H1 (cell line): ENCODE results near the gene RBFA. TPM values are rescaled to one million over a fixed set of nuclear protein-coding genes. Genes with fewer than 3 reads are reported as not detected.
A peak's percentile ranks its signal among the peaks of the same experiment; 100 is the strongest.

Source experiments
- CTCF ChIA-PET: fragments of 300-600 bp; sonication (Branson Sonifier 250); formaldehyde crosslinking; loops from one replicate; lab custom pipeline; 2021; ENCODE audit not compliant: partially characterized antibody; lab: Charles Lee
- POLR2A ChIA-PET: fragments of 300-600 bp; sonication (Branson Sonifier 250); formaldehyde crosslinking; loops from one replicate; lab custom pipeline; 2021; ENCODE audit warnings: inconsistent platforms; ENCODE audit not compliant: partially characterized antibody; lab: Charles Lee
- DNase-seq, 2 experiments: peaks; one replicate each; pipeline versions ENCODE4 v3.0.0 to v3.0.0-alpha.2; 2010 to 2022; ENCODE audit warnings: low spot score in 2 of 2, low read depth in 1 of 2, mixed read lengths in 1 of 2
- FAIRE-seq: peaks from 2 replicates; lab custom pipeline; 2011; peaks lifted over from hg19 to GRCh38; lab: Jason Lieb, UNC
- H2AFZ ChIP-seq: 2 replicates; pipeline ENCODE4 v1.8.1; 2012; ENCODE audit warnings: low read length, inconsistent platforms
- H2AK5ac ChIP-seq: 2 replicates; pipeline ENCODE4 v1.6.1; 2013; ENCODE audit warnings: low read depth, low read length
- H2BK120ac ChIP-seq: replicated peaks from 2 replicates; pipeline ENCODE3; 2013; ENCODE audit warnings: low read depth, low read length, inconsistent platforms
- H2BK12ac ChIP-seq: 2 replicates; pipeline ENCODE4 v1.6.1; 2013; ENCODE audit warnings: low read depth, low read length
- H2BK15ac ChIP-seq: 2 replicates; pipeline ENCODE4 v1.6.1; 2013; ENCODE audit warnings: low read length
- H2BK20ac ChIP-seq: 2 replicates; pipeline ENCODE4 v1.6.1; 2013; ENCODE audit warnings: low read length
- H2BK5ac ChIP-seq: 2 replicates; pipeline ENCODE4 v1.6.1; 2013; ENCODE audit warnings: low read depth, low read length
- H3K14ac ChIP-seq: 2 replicates; pipeline ENCODE4 v1.6.1; 2013; ENCODE audit warnings: inconsistent platforms; ENCODE audit not compliant: insufficient read length
- H3K18ac ChIP-seq: 2 replicates; pipeline ENCODE4 v1.6.1; 2013; ENCODE audit warnings: low read length; ENCODE audit errors: extremely low read depth
- H3K23ac ChIP-seq: 2 replicates; pipeline ENCODE4 v1.6.1; 2013; ENCODE audit warnings: inconsistent platforms; ENCODE audit not compliant: insufficient read length
- H3K23me2 ChIP-seq: 2 replicates; pipeline ENCODE4 v1.6.1; 2013; ENCODE audit warnings: low read depth, low read length
- H3K27ac ChIP-seq: 2 replicates; pipeline ENCODE4 v1.6.1; 2011; ENCODE audit warnings: low read depth, low read length, inconsistent platforms
- H3K27me3 ChIP-seq, 4 experiments: replicated peaks in 1 of 4; 1 replicate in 1 of 4; 2 replicates in 3 of 4; pipeline versions ENCODE4 v1.6.1 to v1.8.1; 2011 to 2013; ENCODE audit warnings: low read length in 3 of 4, mild to moderate bottlenecking in 3 of 4, inconsistent platforms in 2 of 4, mixed read lengths in 2 of 4, moderate library complexity in 1 of 4; ENCODE audit not compliant: control insufficient read depth in 3 of 4, insufficient read depth in 3 of 4; ENCODE audit errors: extremely low read depth in 1 of 4
- H3K36me3 ChIP-seq, 4 experiments: 2 replicates each; pipeline versions ENCODE4 v1.6.1 to v1.8.1; 2011 to 2013; ENCODE audit warnings: mild to moderate bottlenecking in 4 of 4, low read length in 3 of 4, moderate library complexity in 2 of 4, control low read depth in 1 of 4, inconsistent platforms in 1 of 4; ENCODE audit not compliant: insufficient read depth in 4 of 4, control insufficient read depth in 2 of 4
- H3K4ac ChIP-seq: replicated peaks from 2 replicates; pipeline ENCODE3; 2013; ENCODE audit warnings: low read length, low read depth, mixed read lengths, inconsistent platforms; ENCODE audit not compliant: insufficient read length
- H3K4me1 ChIP-seq, 4 experiments: replicated peaks in 1 of 4; 1 replicate in 1 of 4; 2 replicates in 3 of 4; pipeline versions ENCODE4 v1.6.1 to v1.8.1; 2011 to 2013; ENCODE audit warnings: low read length in 3 of 4, inconsistent platforms in 2 of 4, mixed read lengths in 1 of 4; ENCODE audit not compliant: insufficient read depth in 4 of 4, control insufficient read depth in 3 of 4
- H3K4me2 ChIP-seq, 2 experiments: 2 replicates each; pipeline versions ENCODE4 v1.6.1 to v1.8.1; 2011 to 2013; ENCODE audit warnings: low read depth in 2 of 2, low read length in 2 of 2, control low read depth in 1 of 2, inconsistent platforms in 1 of 2, mild to moderate bottlenecking in 1 of 2; ENCODE audit not compliant: insufficient read depth in 1 of 2
- H3K4me3 ChIP-seq, 4 experiments: fragments of 200-600, 300-600 bp in 1 of 4; sonication (generic), shearing (Covaris generic), sonication (Bioruptor Twin) in 1 of 4; 2 replicates each; pipeline versions ENCODE4 v1.5.1 to v1.8.1; 2011 to 2016; ENCODE audit warnings: low read length in 4 of 4, low read depth in 3 of 4, control low read depth in 2 of 4, inconsistent platforms in 2 of 4, mild to moderate bottlenecking in 2 of 4, mixed read lengths in 1 of 4, moderate library complexity in 1 of 4; ENCODE audit not compliant: insufficient read depth in 2 of 4; ENCODE audit errors: extremely low read depth in 1 of 4
- H3K56ac ChIP-seq: replicated peaks from 2 replicates; pipeline ENCODE3; 2013; ENCODE audit warnings: low read depth, mild to moderate bottlenecking, mixed read lengths, low read length, inconsistent platforms; ENCODE audit not compliant: insufficient read length
- H3K79me1 ChIP-seq: 2 replicates; pipeline ENCODE4 v1.6.1; 2013; ENCODE audit warnings: low read depth, low read length, control low read depth
- H3K79me2 ChIP-seq, 2 experiments: 2 replicates each; pipeline versions ENCODE4 v1.6.1 to v1.8.1; 2012 to 2013; ENCODE audit warnings: low read length in 2 of 2, mild to moderate bottlenecking in 2 of 2, inconsistent platforms in 1 of 2; ENCODE audit not compliant: insufficient read depth in 2 of 2, control insufficient read depth in 1 of 2
- H3K9ac ChIP-seq, 4 experiments: replicated peaks in 1 of 4; 1 replicate in 1 of 4; 2 replicates in 3 of 4; pipeline versions ENCODE4 v1.6.1 to v1.8.1; 2011 to 2013; ENCODE audit warnings: low read depth in 3 of 4, low read length in 3 of 4, control low read depth in 2 of 4, mild to moderate bottlenecking in 2 of 4, moderate library complexity in 2 of 4, inconsistent platforms in 1 of 4; ENCODE audit errors: extremely low read depth in 1 of 4
- H3K9me3 ChIP-seq, 2 experiments: 2 replicates each; pipeline versions ENCODE4 v1.6.1 to v1.8.1; 2012 to 2013; ENCODE audit warnings: mild to moderate bottlenecking in 2 of 2, moderate library complexity in 2 of 2, control low read depth in 1 of 2, inconsistent platforms in 1 of 2, low read depth in 1 of 2, low read length in 1 of 2, mixed read lengths in 1 of 2; ENCODE audit not compliant: insufficient read depth in 2 of 2
- H4K20me1 ChIP-seq, 2 experiments: replicated peaks in 1 of 2; 2 replicates each; pipeline versions ENCODE3 to v1.8.1; 2011 to 2013; ENCODE audit warnings: inconsistent platforms in 2 of 2, low read length in 2 of 2, mild to moderate bottlenecking in 1 of 2; ENCODE audit not compliant: insufficient read depth in 2 of 2, control insufficient read depth in 1 of 2
- H4K5ac ChIP-seq: 2 replicates; pipeline ENCODE4 v1.6.1; 2013; ENCODE audit warnings: low read length, low read depth, mixed read lengths, inconsistent platforms; ENCODE audit not compliant: insufficient read length
- H4K8ac ChIP-seq: 2 replicates; pipeline ENCODE4 v1.8.0; 2013; ENCODE audit warnings: mild to moderate bottlenecking, moderate library complexity, low read length, inconsistent platforms; ENCODE audit not compliant: insufficient read depth; ENCODE audit errors: extremely low read depth
- H4K91ac ChIP-seq: replicated peaks from 2 replicates; pipeline ENCODE3; 2013; ENCODE audit warnings: low read length, mixed read lengths, inconsistent platforms; ENCODE audit not compliant: insufficient read length
- CBX8 ChIP-seq: fragments of 300-800, 300-1000 bp; sonication (generic); IDR thresholded peaks from 2 replicates; pipeline ENCODE4 v1.7.1; 2016; ENCODE audit warnings: low read depth, low read length, borderline replicate concordance
- CEBPB ChIP-seq: IDR thresholded peaks from 2 replicates; pipeline ENCODE4 v1.6.1; 2012; ENCODE audit warnings: low read depth, low read length
- MAFK ChIP-seq: IDR thresholded peaks from 2 replicates; pipeline ENCODE4 v1.6.1; 2012; ENCODE audit warnings: low read depth, mild to moderate bottlenecking, improper control_type of control experiment, low read length
- RBBP5 ChIP-seq: IDR thresholded peaks from 2 replicates; pipeline ENCODE4 v1.7.1; 2012; ENCODE audit warnings: low read depth, mild to moderate bottlenecking, inconsistent platforms, low read length, moderate library complexity, borderline replicate concordance
- SIRT6 ChIP-seq: IDR thresholded peaks from one replicate; pipeline ENCODE4 v1.7.1; 2012; ENCODE audit warnings: low read length, inconsistent platforms
- SP2 ChIP-seq: IDR thresholded peaks from 2 replicates; pipeline ENCODE4 v1.6.1; 2012; ENCODE audit warnings: mild to moderate bottlenecking, low read length, inconsistent platforms
- TAF7 ChIP-seq: optimal IDR thresholded peaks from 2 replicates; pipeline ENCODE3; 2011; ENCODE audit warnings: low read depth, mild to moderate bottlenecking, inconsistent platforms, low read length, moderate library complexity, borderline replicate concordance
- WGBS, 2 experiments: shearing (Covaris generic) in 1 of 2; methylation state at CpG; one replicate each; pipeline versions ENCODE4 v1.1.6 to v1.1.7; 2013 to 2015; ENCODE audit warnings: low lambda C conversion rate in 2 of 2, mixed read lengths in 2 of 2, inconsistent platforms in 1 of 2, low coverage in 1 of 2, missing lambda C conversion rate in 1 of 2; ENCODE audit not compliant: insufficient replicate concordance in 2 of 2, insufficient coverage in 1 of 2, insufficient read length in 1 of 2; ENCODE audit errors: extremely low coverage in 1 of 2, missing lambda C conversion rate in 1 of 2; 5-methylcytosine and 5-hydroxymethylcytosine counted together
- long read RNA-seq, 2 experiments: library from RNA in 1 of 2; library from capped mRNA in 1 of 2; stranded (forward); transcript quantifications; one replicate each; pipeline ENCODE4 v2.0.0, GENCODE V29; 2021; ENCODE audit warnings: inconsistent platforms in 1 of 2
- polyA minus RNA-seq, 3 experiments: library from RNA; depleted of rRNA, polyadenylated mRNA; stranded (reverse); fragments of >200 nt; gene quantifications; 1 replicate in 2 of 3; 2 replicates in 1 of 3; pipeline ENCODE4 v1.2.3, GENCODE V29; 2011
- polyA plus RNA-seq, 7 experiments: library from polyadenylated mRNA; depleted of rRNA in 3 of 7; stranded (reverse) in 5 of 7; unstranded in 2 of 7; fragments of >200 nt in 5 of 7; fragments of 200-250 nt in 2 of 7; gene quantifications; 1 replicate in 5 of 7; 2 replicates in 1 of 7; 4 replicates in 1 of 7; pipeline versions ENCODE4 v1.2.1 to v1.2.3, GENCODE V29; 2011 to 2013; ENCODE audit warnings: missing spikeins in 2 of 7, mixed read lengths in 2 of 7
- total RNA-seq: library from RNA; stranded (reverse); fragmentation: NEBNext Ultra II Directional; extraction: Animal tissue kit (Norgen Biotek cat#: 25700); gene quantifications from 2 replicates; pipeline ENCODE4 v1.2.1, GENCODE V29; 2021

The RBFA gene, protein sequence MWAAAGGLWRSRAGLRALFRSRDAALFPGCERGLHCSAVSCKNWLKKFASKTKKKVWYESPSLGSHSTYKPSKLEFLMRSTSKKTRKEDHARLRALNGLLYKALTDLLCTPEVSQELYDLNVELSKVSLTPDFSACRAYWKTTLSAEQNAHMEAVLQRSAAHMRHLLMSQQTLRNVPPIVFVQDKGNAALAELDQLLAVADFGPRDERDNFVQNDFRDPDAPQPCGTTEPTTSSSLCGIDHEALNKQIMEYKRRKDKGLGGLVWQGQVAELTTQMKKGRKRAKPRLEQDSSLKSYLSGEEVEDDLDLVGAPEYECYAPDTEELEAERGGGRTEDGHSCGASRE
- total RNA-seq (27.6 and 29.5 TPM in 2 replicates), polyA plus RNA-seq (2011; rRNA removed) (18.5 and 19.2 TPM in 2 replicates), polyA minus RNA-seq (2011; rRNA and poly(A)+ RNA removed) (19.3 and 19.9 TPM in 2 replicates)
- polyA plus RNA-seq (2011; cell fraction: cytosol; rRNA removed): 24.9 TPM
- polyA plus RNA-seq (2011; cell fraction: nucleus; rRNA removed): 27.0 TPM
- 27.3 to 30.1 TPM (median 28.5 TPM) in 4 replicates for polyA plus RNA-seq (2012, experiment 1 of 2)
- polyA plus RNA-seq (2012, experiment 2 of 2): 20.0 TPM
- polyA plus RNA-seq (2013, experiment 1 of 2): 21.2 TPM
- 20.0 TPM for polyA plus RNA-seq (2013, experiment 2 of 2)
- polyA minus RNA-seq (2011; cell fraction: cytosol; rRNA and poly(A)+ RNA removed): 7.3 TPM
- 37.4 TPM for polyA minus RNA-seq (2011; cell fraction: nucleus; rRNA and poly(A)+ RNA removed)
- long read RNA-seq, experiment 1, partial matches to known transcripts: 2 of 12 reads
- long read RNA-seq, experiment 1, other reads (novel, unspliced or antisense): 6 of 12 reads
- long read RNA-seq, experiment 2, transcript RBFA-202 (7 exons, 1,407 nt): major isoform, 5 of 28 reads
- long read RNA-seq, experiment 2, partial matches to known transcripts: 0 of 28 reads
- long read RNA-seq, experiment 2, other reads (novel, unspliced or antisense): 22 of 28 reads

DNA sequence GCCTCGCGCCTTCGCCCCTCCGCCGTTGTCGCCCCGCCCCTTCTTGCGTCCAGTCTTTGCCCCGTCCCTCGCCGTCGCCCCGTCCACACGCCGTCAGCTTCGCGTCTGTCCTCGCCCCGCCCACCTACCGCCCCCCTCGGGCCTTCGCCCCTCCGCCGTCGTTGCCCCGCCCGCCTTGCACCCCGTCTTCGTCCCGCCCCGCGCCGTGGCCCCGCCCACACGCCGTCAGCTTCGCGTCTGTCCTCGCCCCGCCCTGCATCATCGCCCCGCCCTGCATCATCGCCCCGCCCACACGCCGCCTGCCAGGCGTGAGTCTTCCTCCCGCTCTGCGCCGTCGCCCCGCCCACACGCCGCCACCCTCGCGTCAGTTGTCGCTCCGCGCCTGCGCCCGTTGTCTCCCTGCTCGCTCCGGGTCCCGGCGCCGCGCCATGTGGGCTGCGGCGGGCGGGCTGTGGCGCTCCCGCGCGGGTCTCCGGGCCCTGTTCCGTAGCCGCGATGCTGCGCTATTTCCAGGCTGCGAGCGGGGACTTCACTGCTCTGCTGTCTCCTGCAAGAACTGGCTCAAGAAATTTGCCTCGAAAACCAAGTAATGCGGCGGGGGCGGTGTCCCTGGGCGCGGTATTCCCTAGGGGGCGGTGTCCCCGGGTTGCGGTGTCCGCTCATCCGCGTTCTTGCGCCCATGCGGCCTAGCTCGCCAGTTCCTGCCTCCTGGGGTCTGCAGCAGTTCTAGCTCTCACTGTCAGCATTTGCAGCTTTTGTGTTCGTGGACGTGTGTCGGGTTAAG is at the start of gene RBFA:
Gene RBFA (plus strand): TSS at position 367 of the 784 bp plus-strand sequence. CDS start 62 bp downstream, at position 429.
- peak within 1 kb of the TSS; percentile 66 to 73 (median 71) for H3K4me3 ChIP-seq
- H3K4me2 ChIP-seq: peak within 1 kb of the TSS; percentile 82 to 99
- 0 out of 2 replicates have a peak within 1 kb of the TSS, but pooled peaks have one; percentile 35 for H2BK12ac ChIP-seq
- H3K9ac ChIP-seq: peak within 1 kb of the TSS; percentile 38 to 66 (median 58)
- peaks cover 0 to 10% (median 5%) of the 10 kb centered on the region in 4 experiments; a peak in 5 of 7 replicates for H3K4me1 ChIP-seq
- H4K20me1 ChIP-seq: peaks cover 0 to 10% of the 10 kb centered on the region in 2 experiments
- H3K4ac ChIP-seq: no peak within 1 kb of the TSS
- POLR2A ChIA-PET: interaction anchor here (0.7 to 2.2 kb wide), 7 partner anchors 28 to 257 kb away, joined by 3 to 8 read pairs (median 4); partner anchors contain the start of gene ADNP2
- no peak for FAIRE-seq
- H2AK5ac ChIP-seq: no peak within 1 kb of the TSS
- H3K9me3 ChIP-seq: no peaks in the 10 kb centered on the region
- peak; percentile 96 to 100 for DNase-seq
- H2AFZ ChIP-seq: peak within 1 kb of the TSS; percentile 84; the same call in 1 of the 2 replicates
- peak within 1 kb of the TSS; percentile 54 for H4K8ac ChIP-seq
- CTCF ChIA-PET: interaction anchor here (0.7 to 2.1 kb wide), 10 partner anchors 12 to 166 kb away, joined by 3 to 9 read pairs (median 3); no protein-coding TSS in a partner anchor
- H3K27me3 ChIP-seq: no peaks in the 10 kb centered on the region
- H2BK120ac ChIP-seq: no peak within 1 kb of the TSS
- no peak within 1 kb of the TSS for H2BK20ac ChIP-seq
- WGBS, 2 experiments: 1% methylated on average over 46 of the region's 99 CpGs; no CpG with 5 or more reads in 1 of the 2 experiments
- peaks cover 0 to 4% (median 2%) of the 10 kb centered on the region in 4 experiments; a peak in 1 of 8 replicates for H3K36me3 ChIP-seq
- H3K79me2 ChIP-seq: peaks cover 0 to 22% of the 10 kb centered on the region in 2 experiments; a peak in 3 of 4 replicates
- no peak within 1 kb of the TSS for H4K91ac ChIP-seq
- H2BK15ac ChIP-seq: no peak within 1 kb of the TSS
- no peak within 1 kb of the TSS for H3K23ac ChIP-seq
- H2BK5ac ChIP-seq: peak within 1 kb of the TSS; percentile 66; the same call in 1 of the 2 replicates
- peaks cover 9% of the 10 kb centered on the region; the same call in 1 of the 2 replicates for H3K23me2 ChIP-seq
- H3K18ac ChIP-seq: no peak within 1 kb of the TSS; the same call in 1 of the 2 replicates
- H3K27ac ChIP-seq: peak within 1 kb of the TSS; percentile 56; the same call in 1 of the 2 replicates
- H3K79me1 ChIP-seq: peaks cover 4% of the 10 kb centered on the region
- no peak within 1 kb of the TSS for H3K56ac ChIP-seq
- H4K5ac ChIP-seq: peak within 1 kb of the TSS; percentile 28
- no peak within 1 kb of the TSS for H3K14ac ChIP-seq
- TF ChIP-seq TAF7 (peak; percentile 57), CBX8 (no peak), SP2 (no peak), SIRT6 (no peak), CEBPB (no peak), RBBP5 (peak; percentile 61; the same call in 1 of the 2 replicates), MAFK (no peak)
